OCI-LY3 (cell line): ENCODE results near the gene NDUFV1.

Experiments
- CTCF ChIP-seq: fragments of 200-600, 300-600 bp; sonication (generic); IDR thresholded peaks from 2 replicates; pipeline ENCODE4 v1.5.1; 2014; ENCODE audit warnings: antibody characterized with exemption, low read length, low read depth
- EZH2phosphoT487 ChIP-seq: fragments of 200-600 bp; shearing (Covaris generic); IDR thresholded peaks from 2 replicates; pipeline ENCODE4 v1.6.1; 2018; ENCODE audit warnings: antibody characterized with exemption, mixed run types, low read depth

- no peak for TF ChIP-seq CTCF
- no peak for TF ChIP-seq EZH2phosphoT487
Measured at GRCh38 chr11:67644472-67645418, 38.0 kb downstream of the NDUFV1 start.
